ENCODE measurements around the gene ANKFY1.
"Not testable (repeated sequence)": the region's sequence is repeated elsewhere in the genome, so short reads cannot be mapped to it uniquely, and the experiment has no call there.

ANKFY1 gene

GRCh38 chr17:4195306-4195705, 68.5 kb downstream of the ANKFY1 start:
- no peak overlapping the region for H3K4me3 ChIP-seq (ENCODE audit: low read depth, low read length)
- H3K4me1 ChIP-seq (ENCODE audit: control insufficient read depth, insufficient read depth, low read length), result no peaks in the 10 kb centered on the region
- peaks cover 57% of the 10 kb centered on the region for H3K36me3 ChIP-seq (ENCODE audit: control insufficient read depth, insufficient read depth, low read length)
- no peak overlapping the region for H3K9ac ChIP-seq (ENCODE audit: low read length)
- no peaks in the 10 kb centered on the region for H3K9me3 ChIP-seq (ENCODE audit: control insufficient read depth, insufficient read depth, low read depth, low read length)
- no peak overlapping the region for H3K27ac ChIP-seq (ENCODE audit: low read depth, low read length)
- H3K27me3 ChIP-seq (ENCODE audit: control insufficient read depth, insufficient read depth, low read length), result no peaks in the 10 kb centered on the region

- Histone ChIP-seq H3K4me3 (ENCODE audit: low read depth, low read length) (no peak overlapping the region), H3K9ac (ENCODE audit: low read length) (no peak overlapping the region), H3K27ac (ENCODE audit: low read depth, low read length) (no peak overlapping the region), H3K27me3 (ENCODE audit: control insufficient read depth, insufficient read depth, low read length) (no peaks in the 10 kb centered on the region), H3K9me3 (ENCODE audit: control insufficient read depth, insufficient read depth, low read depth, low read length) (no peaks in the 10 kb centered on the region), H3K36me3 (ENCODE audit: control insufficient read depth, insufficient read depth, low read length) (peaks cover 62% of the 10 kb centered on the region), H3K4me1 (ENCODE audit: control insufficient read depth, insufficient read depth, low read length) (no peaks in the 10 kb centered on the region)
Measured at GRCh38 chr17:4194796-4195195, 69.0 kb downstream of the ANKFY1 start.

GRCh38 chr17:4190791-4191190, 73.0 kb downstream of the ANKFY1 start:
- H3K27me3 ChIP-seq (ENCODE audit: control insufficient read depth, insufficient read depth, low read length); H3K4me3 ChIP-seq (ENCODE audit: low read depth, low read length); H3K27ac ChIP-seq (ENCODE audit: low read depth, low read length); H3K9me3 ChIP-seq (ENCODE audit: control insufficient read depth, insufficient read depth, low read depth, low read length); H3K9ac ChIP-seq (ENCODE audit: low read length): not testable (repeated sequence)
- Histone ChIP-seq H3K36me3 (ENCODE audit: control insufficient read depth, insufficient read depth, low read length) (peaks cover 77% of the 10 kb centered on the region), H3K4me1 (ENCODE audit: control insufficient read depth, insufficient read depth, low read length) (peaks cover 14% of the 10 kb centered on the region; the same call in 1 of the 2 replicates)

- no peak overlapping the region for H3K4me3 ChIP-seq (ENCODE audit: low read depth, low read length)
- H3K36me3 ChIP-seq (ENCODE audit: control insufficient read depth, insufficient read depth, low read length), result peaks cover 74% of the 10 kb centered on the region
- no peak overlapping the region for H3K9ac ChIP-seq (ENCODE audit: low read length)
- no peaks in the 10 kb centered on the region for H3K9me3 ChIP-seq (ENCODE audit: control insufficient read depth, insufficient read depth, low read depth, low read length)
- no peak overlapping the region for H3K27ac ChIP-seq (ENCODE audit: low read depth, low read length)
- H3K4me1 ChIP-seq (ENCODE audit: control insufficient read depth, insufficient read depth, low read length), result peaks cover 14% of the 10 kb centered on the region; the same call in 1 of the 2 replicates
- H3K27me3 ChIP-seq (ENCODE audit: control insufficient read depth, insufficient read depth, low read length), result no peaks in the 10 kb centered on the region
Measured at GRCh38 chr17:4189280-4189679, 74.5 kb downstream of the ANKFY1 start.

GRCh38 chr17:4188076-4188475, 75.7 kb downstream of the ANKFY1 start:
- H3K9ac ChIP-seq (ENCODE audit: low read length), result no peak overlapping the region
- peaks cover 79% of the 10 kb centered on the region for H3K36me3 ChIP-seq (ENCODE audit: control insufficient read depth, insufficient read depth, low read length)
- H3K4me1 ChIP-seq (ENCODE audit: control insufficient read depth, insufficient read depth, low read length), result peaks cover 14% of the 10 kb centered on the region; the same call in 1 of the 2 replicates
- H3K9me3 ChIP-seq (ENCODE audit: control insufficient read depth, insufficient read depth, low read depth, low read length), result no peaks in the 10 kb centered on the region
- H3K27me3 ChIP-seq (ENCODE audit: control insufficient read depth, insufficient read depth, low read length), result no peaks in the 10 kb centered on the region
- H3K4me3 ChIP-seq (ENCODE audit: low read depth, low read length), result no peak overlapping the region
- no peak overlapping the region for H3K27ac ChIP-seq (ENCODE audit: low read depth, low read length)

- Histone ChIP-seq H3K9ac (ENCODE audit: low read length) (peak overlapping the region; percentile 25), H3K9me3 (ENCODE audit: control insufficient read depth, insufficient read depth, low read depth, low read length) (no peaks in the 10 kb centered on the region), H3K4me3 (ENCODE audit: low read depth, low read length) (peak overlapping the region; percentile 15; the same call in 1 of the 2 replicates), H3K27ac (ENCODE audit: low read depth, low read length) (peak overlapping the region; percentile 80), H3K36me3 (ENCODE audit: control insufficient read depth, insufficient read depth, low read length) (peaks cover 85% of the 10 kb centered on the region), H3K27me3 (ENCODE audit: control insufficient read depth, insufficient read depth, low read length) (no peaks in the 10 kb centered on the region), H3K4me1 (ENCODE audit: control insufficient read depth, insufficient read depth, low read length) (peaks cover 14% of the 10 kb centered on the region; the same call in 1 of the 2 replicates)
Measured at GRCh38 chr17:4187076-4187475, 76.7 kb downstream of the ANKFY1 start.

GRCh38 chr17:4186357-4186881, 77.4 kb downstream of the ANKFY1 start:
- Histone ChIP-seq H3K27ac (ENCODE audit: low read depth, low read length) (peak overlapping the region; percentile 80; the same call in 1 of the 2 replicates), H3K9ac (ENCODE audit: low read length) (no peak overlapping the region), H3K4me3 (ENCODE audit: low read depth, low read length) (no peak overlapping the region), H3K36me3 (ENCODE audit: control insufficient read depth, insufficient read depth, low read length) (peaks cover 92% of the 10 kb centered on the region), H3K9me3 (ENCODE audit: control insufficient read depth, insufficient read depth, low read depth, low read length) (no peaks in the 10 kb centered on the region), H3K27me3 (ENCODE audit: control insufficient read depth, insufficient read depth, low read length) (no peaks in the 10 kb centered on the region), H3K4me1 (ENCODE audit: control insufficient read depth, insufficient read depth, low read length) (peaks cover 14% of the 10 kb centered on the region; the same call in 1 of the 2 replicates)

GRCh38 chr17:4185656-4186055, 78.1 kb downstream of the ANKFY1 start:
- Histone ChIP-seq H3K27ac (ENCODE audit: low read depth, low read length) (no peak overlapping the region), H3K9me3 (ENCODE audit: control insufficient read depth, insufficient read depth, low read depth, low read length) (no peaks in the 10 kb centered on the region), H3K27me3 (ENCODE audit: control insufficient read depth, insufficient read depth, low read length) (no peaks in the 10 kb centered on the region), H3K9ac (ENCODE audit: low read length) (no peak overlapping the region), H3K36me3 (ENCODE audit: control insufficient read depth, insufficient read depth, low read length) (peaks cover 93% of the 10 kb centered on the region), H3K4me3 (ENCODE audit: low read depth, low read length) (no peak overlapping the region), H3K4me1 (ENCODE audit: control insufficient read depth, insufficient read depth, low read length) (peaks cover 14% of the 10 kb centered on the region; the same call in 1 of the 2 replicates)

- Histone ChIP-seq H3K9ac (ENCODE audit: low read length) (no peak overlapping the region), H3K27ac (ENCODE audit: low read depth, low read length) (no peak overlapping the region), H3K4me1 (ENCODE audit: control insufficient read depth, insufficient read depth, low read length) (peaks cover 14% of the 10 kb centered on the region; the same call in 1 of the 2 replicates), H3K27me3 (ENCODE audit: control insufficient read depth, insufficient read depth, low read length) (no peaks in the 10 kb centered on the region), H3K4me3 (ENCODE audit: low read depth, low read length) (no peak overlapping the region), H3K9me3 (ENCODE audit: control insufficient read depth, insufficient read depth, low read depth, low read length) (no peaks in the 10 kb centered on the region), H3K36me3 (ENCODE audit: control insufficient read depth, insufficient read depth, low read length) (peaks cover 90% of the 10 kb centered on the region)
Measured at GRCh38 chr17:4184811-4185210, 79.0 kb downstream of the ANKFY1 start.

GRCh38 chr17:4182043-4182442, 81.7 kb downstream of the ANKFY1 start:
- peaks cover 91% of the 10 kb centered on the region for H3K36me3 ChIP-seq (ENCODE audit: control insufficient read depth, insufficient read depth, low read length)
- no peak overlapping the region for H3K4me3 ChIP-seq (ENCODE audit: low read depth, low read length)
- H3K4me1 ChIP-seq (ENCODE audit: control insufficient read depth, insufficient read depth, low read length), result peaks cover 5% of the 10 kb centered on the region; the same call in 1 of the 2 replicates
- no peak overlapping the region for H3K9ac ChIP-seq (ENCODE audit: low read length)
- H3K27ac ChIP-seq (ENCODE audit: low read depth, low read length), result no peak overlapping the region
- no peaks in the 10 kb centered on the region for H3K9me3 ChIP-seq (ENCODE audit: control insufficient read depth, insufficient read depth, low read depth, low read length)
- H3K27me3 ChIP-seq (ENCODE audit: control insufficient read depth, insufficient read depth, low read length), result no peaks in the 10 kb centered on the region

GRCh38 chr17:4180791-4181190, 83.0 kb downstream of the ANKFY1 start:
- Histone ChIP-seq H3K4me1 (ENCODE audit: control insufficient read depth, insufficient read depth, low read length) (no peaks in the 10 kb centered on the region), H3K36me3 (ENCODE audit: control insufficient read depth, insufficient read depth, low read length) (peaks cover 92% of the 10 kb centered on the region), H3K9ac (ENCODE audit: low read length) (no peak overlapping the region), H3K27me3 (ENCODE audit: control insufficient read depth, insufficient read depth, low read length) (no peaks in the 10 kb centered on the region), H3K27ac (ENCODE audit: low read depth, low read length) (no peak overlapping the region), H3K4me3 (ENCODE audit: low read depth, low read length) (no peak overlapping the region), H3K9me3 (ENCODE audit: control insufficient read depth, insufficient read depth, low read depth, low read length) (no peaks in the 10 kb centered on the region)

Data from HUES6 (cell line).